ENCODE data around the gene IFT20. TPM values are rescaled to one million over a fixed set of nuclear protein-coding genes. Genes with fewer than 3 reads are reported as not detected.

Gene IFT20
- total RNA-seq, 4 donors from 2014 or later: 7.2 to 46.0 (median 32.4) TPM

GRCh38 chr17:28338056-28338768 lies 2.9 kb upstream of the IFT20 start:
- in situ Hi-C loops (cut with MboI; ENCODE audit: low pct_ligation_motif_present in 1 of 4, low pct_unique_long_range_greater_than_20kb in 1 of 4, low sequenced_read_pairs in 3 of 4): no loop called here

GRCh38 chr17:28335959-28336871 lies 943 bp upstream of the IFT20 start:
- H3K36me3 ChIP-seq: peaks cover 0 to 13% (median 3%) of the 10 kb centered on the region in 4 donors
- TF ChIP-seq POLR2A (IDR thresholded peaks at IDR 0.05): no peak
- TF ChIP-seq POLR2AphosphoS5 (IDR thresholded peaks at IDR 0.05): peak; percentile 30 to 70 (median 42)
- intact Hi-C loops (cut with DNase I; ENCODE audit: low total_unique reads) (no loop called here), in situ Hi-C loops (cut with MboI; ENCODE audit: low pct_ligation_motif_present in 1 of 4, low pct_unique_long_range_greater_than_20kb in 1 of 4, low sequenced_read_pairs in 3 of 4) (no loop called here)
- no peaks in the 10 kb centered on the region for H3K27me3 ChIP-seq
- H3K9me3 ChIP-seq: no peaks in the 10 kb centered on the region
- peak overlapping the region; percentile 94 to 97 (median 96) for H3K27ac ChIP-seq
- H3K4me1 ChIP-seq: peaks cover 13 to 42% (median 25%) of the 10 kb centered on the region in 4 donors
- WGBS, 2 donors (ENCODE audit: low coverage in 1 of 2): 5 to 19% methylated on average over 6 to 29 of the region's 29 CpGs
- peak; percentile 64 for DNase-seq
- peak overlapping the region; percentile 82 to 94 (median 91) for H3K4me3 ChIP-seq

More at GRCh38 chr17:28338056-28338768, 2.9 kb upstream of the IFT20 start:
- 68 to 90% methylated on average over 1 to 5 of the region's 5 CpGs for WGBS, 2 donors (ENCODE audit: low coverage in 1 of 2)
- no peak for TF ChIP-seq POLR2A (IDR thresholded peaks at IDR 0.05)
- TF ChIP-seq POLR2AphosphoS5 (IDR thresholded peaks at IDR 0.05): no peak
- TF ChIP-seq CTCF (IDR thresholded peaks at IDR 0.05): no peak
- TF ChIP-seq EP300 (IDR thresholded peaks at IDR 0.05; ENCODE audit: low read depth): no peak
- peaks cover 0 to 32% (median 14%) of the 10 kb centered on the region in 4 donors for H3K36me3 ChIP-seq
- peaks cover 13 to 40% (median 24%) of the 10 kb centered on the region in 4 donors for H3K4me1 ChIP-seq
- H3K9me3 ChIP-seq: no peaks in the 10 kb centered on the region
- H3K27me3 ChIP-seq: no peaks in the 10 kb centered on the region
- intact Hi-C loops (cut with DNase I; ENCODE audit: low total_unique reads): no loop called here
- H3K27ac ChIP-seq: peak overlapping the region; percentile 10 to 39 (median 24)
- no peak for DNase-seq
- H3K4me3 ChIP-seq: no peak overlapping the region

GRCh38 chr17:28334666-28335200 lies 539 bp downstream of the IFT20 start:
- in situ Hi-C loops (cut with MboI; ENCODE audit: low pct_ligation_motif_present in 1 of 4, low pct_unique_long_range_greater_than_20kb in 1 of 4, low sequenced_read_pairs in 3 of 4): no loop called here
- WGBS, 2 donors (ENCODE audit: low coverage in 1 of 2): 8 to 30% methylated on average over 4 to 18 of the region's 18 CpGs
- intact Hi-C loops (cut with DNase I; ENCODE audit: low total_unique reads): no loop called here

GRCh38 chr17:28334171-28334570 lies 1.1 kb downstream of the IFT20 start:
- TF ChIP-seq POLR2A (IDR thresholded peaks at IDR 0.05) (no peak), CTCF (IDR thresholded peaks at IDR 0.05) (no peak), POLR2AphosphoS5 (IDR thresholded peaks at IDR 0.05) (no peak), EP300 (IDR thresholded peaks at IDR 0.05; ENCODE audit: low read depth) (no peak)
- Histone ChIP-seq H3K4me3 (peak overlapping the region in 2 of 4 donors; percentile 91 to 94), H3K27me3 (no peaks in the 10 kb centered on the region), H3K36me3 (peaks cover 0 to 4% (median under 1%) of the 10 kb centered on the region in 4 donors), H3K27ac (peak overlapping the region; percentile 94 to 97 (median 96)), H3K9me3 (no peaks in the 10 kb centered on the region), H3K4me1 (peaks cover 13 to 42% (median 25%) of the 10 kb centered on the region in 4 donors)
- intact Hi-C loops (cut with DNase I; ENCODE audit: low total_unique reads) (no loop called here), in situ Hi-C loops (cut with MboI; ENCODE audit: low pct_ligation_motif_present in 1 of 4, low pct_unique_long_range_greater_than_20kb in 1 of 4, low sequenced_read_pairs in 3 of 4) (no loop called here)
- DNase-seq: no peak
- 62 to 70% methylated on average over 6 of the region's 6 CpGs for WGBS, 2 donors (ENCODE audit: low coverage in 1 of 2)

More at GRCh38 chr17:28334666-28335200, 539 bp downstream of the IFT20 start:
- peaks cover 13 to 42% (median 25%) of the 10 kb centered on the region in 4 donors for H3K4me1 ChIP-seq
- H3K27me3 ChIP-seq: no peaks in the 10 kb centered on the region
- TF ChIP-seq CTCF (IDR thresholded peaks at IDR 0.05): no peak
- no peak for TF ChIP-seq POLR2AphosphoS5 (IDR thresholded peaks at IDR 0.05)
- TF ChIP-seq POLR2A (IDR thresholded peaks at IDR 0.05): no peak
- no peak for TF ChIP-seq EP300 (IDR thresholded peaks at IDR 0.05; ENCODE audit: low read depth)
- peaks cover 0 to under 1% (median 0%) of the 10 kb centered on the region in 4 donors for H3K36me3 ChIP-seq
- peak overlapping the region; percentile 79 to 94 (median 91) for H3K4me3 ChIP-seq
- DNase-seq: no peak
- H3K27ac ChIP-seq: peak overlapping the region; percentile 94 to 97 (median 96)
- H3K9me3 ChIP-seq: no peaks in the 10 kb centered on the region
